Lung (tissue), 12 donors: Measurements from ENCODE around the gene IFIT5. TPM values are rescaled to one million over a fixed set of nuclear protein-coding genes. Genes with fewer than 3 reads are reported as not detected.
A peak's percentile ranks its signal among the peaks of the same experiment; 100 is the strongest.

Source experiments
- ATAC-seq: fragments of 200-7000 bp; cut with Tn5 transposase; one replicate; pipeline ENCODE4 v1.9.1; 2020; ENCODE audit warnings: moderate number of reproducible peaks; ENCODE audit not compliant: insufficient read depth, low FRiP score
- DNase-seq, 3 donors: peaks; one replicate each; pipeline ENCODE4 v3.0.0-alpha.2; 2013 to 2017
- H3K27ac ChIP-seq, 2 donors: one replicate each; pipeline ENCODE4 v1.5.1; 2013; ENCODE audit warnings: mild to moderate bottlenecking in 2 of 2, moderate library complexity in 2 of 2, control low read depth in 1 of 2, inconsistent platforms in 1 of 2, low read depth in 1 of 2, low read length in 1 of 2
- H3K27me3 ChIP-seq, 3 donors: one replicate each; pipeline ENCODE4 v1.5.1; 2013; ENCODE audit warnings: low read length in 2 of 3; ENCODE audit not compliant: control insufficient read depth in 3 of 3, insufficient read depth in 3 of 3
- H3K36me3 ChIP-seq, 4 donors: one replicate each; pipeline ENCODE4 v1.5.1; 2013; ENCODE audit warnings: low read length in 4 of 4, mild to moderate bottlenecking in 1 of 4, moderate library complexity in 1 of 4; ENCODE audit not compliant: control insufficient read depth in 4 of 4, insufficient read depth in 4 of 4
- H3K4me1 ChIP-seq, 5 donors: one replicate each; pipeline ENCODE4 v1.5.1; 2013; ENCODE audit warnings: low read length in 5 of 5, mild to moderate bottlenecking in 2 of 5, moderate library complexity in 1 of 5; ENCODE audit not compliant: control insufficient read depth in 5 of 5, insufficient read depth in 5 of 5
- H3K4me3 ChIP-seq: one replicate; pipeline ENCODE4 v1.5.1; 2013; ENCODE audit warnings: mild to moderate bottlenecking, control low read depth, moderate library complexity
- H3K9ac ChIP-seq, 2 donors: one replicate each; pipeline ENCODE4 v1.5.1; 2013; ENCODE audit warnings: low read length in 2 of 2, control low read depth in 1 of 2; ENCODE audit not compliant: insufficient read depth in 1 of 2
- H3K9me3 ChIP-seq, 4 donors: one replicate each; pipeline ENCODE4 v1.5.1; 2013; ENCODE audit warnings: low read length in 3 of 4, mild to moderate bottlenecking in 1 of 4, moderate library complexity in 1 of 4; ENCODE audit not compliant: control insufficient read depth in 4 of 4, insufficient read depth in 3 of 4
- WGBS, 2 donors: extraction: QIAGEN DNeasy Blood & Tissue Kit; methylation state at CpG; one replicate each; pipeline ENCODE4 v1.1.7; 2013; 5-methylcytosine and 5-hydroxymethylcytosine counted together
- polyA plus RNA-seq, 2 donors: library from polyadenylated mRNA; stranded (reverse); fragments of 200-250 nt; gene quantifications; one replicate each; pipeline ENCODE4 v1.2.1, GENCODE V29; 2013
- total RNA-seq, 2 donors: library from RNA; depleted of rRNA in 1 of 2; stranded (reverse); fragments of >200 nt in 1 of 2; gene quantifications; one replicate each; pipeline ENCODE4 v1.2.1, GENCODE V29; 2014 to 2021
- TF ChIP-seq, protein P1 (sequence below): IDR thresholded peaks from 2 replicates; pipeline ENCODE4 v1.5.1; 2012; ENCODE audit warnings: mild to moderate bottlenecking; ENCODE audit errors: control extremely low read depth, extremely low read depth
- donor health status: control.
- donor health status: control.
- donor health status: Bipolar disorder and iron deficiency.
- donor health status: healthy.
- donor health status: DM: yes; HTN: yes; CAD: no.

Gene IFIT5
- total and polyA plus RNA-seq, 4 donors: 12.6 to 21.8 (median 15.6) TPM

DNA sequence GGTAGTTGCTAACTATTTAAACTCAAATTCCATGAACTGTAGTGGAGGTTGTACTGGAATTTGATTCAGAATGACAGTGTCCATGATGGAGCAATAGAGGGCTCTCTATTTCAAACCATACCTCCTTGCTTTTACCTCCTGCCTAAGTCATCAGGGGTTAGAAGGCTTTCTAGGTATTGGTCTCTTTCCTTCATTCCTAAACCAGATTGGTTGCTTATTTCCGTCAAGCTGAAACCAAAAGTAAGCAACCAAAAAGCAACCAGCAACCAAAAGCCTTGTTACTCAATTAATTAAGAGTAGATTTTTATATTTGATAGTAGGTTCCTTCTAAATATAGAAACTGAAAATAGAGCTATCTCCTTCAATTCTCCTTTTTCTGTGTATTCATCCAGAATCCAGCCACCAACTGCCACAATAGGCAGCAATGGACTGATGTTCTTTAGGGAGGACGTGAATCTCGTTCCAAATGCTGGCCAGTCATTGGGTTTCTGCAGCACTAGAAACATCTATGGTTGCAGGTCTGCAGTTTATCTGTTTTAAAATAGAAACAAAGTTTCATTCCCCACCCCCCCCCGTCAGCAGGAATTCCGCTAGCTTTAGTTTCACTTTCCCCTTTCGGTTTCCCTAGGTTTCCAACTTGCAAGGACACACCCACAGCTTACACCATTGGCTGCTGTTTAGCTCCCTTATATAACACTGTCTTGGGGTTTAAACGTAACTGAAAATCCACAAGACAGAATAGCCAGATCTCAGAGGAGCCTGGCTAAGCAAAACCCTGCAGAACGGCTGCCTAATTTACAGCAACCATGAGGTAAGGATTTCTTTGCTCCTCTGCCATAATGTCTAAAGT lies 22.2 kb upstream of the IFIT5 start, which contains the start of gene IFIT1:
Gene IFIT1 (plus strand): TSS at position 717 of the 850 bp plus-strand sequence. CDS start 90 bp downstream, at position 807.
- TF ChIP-seq, protein P1, sequence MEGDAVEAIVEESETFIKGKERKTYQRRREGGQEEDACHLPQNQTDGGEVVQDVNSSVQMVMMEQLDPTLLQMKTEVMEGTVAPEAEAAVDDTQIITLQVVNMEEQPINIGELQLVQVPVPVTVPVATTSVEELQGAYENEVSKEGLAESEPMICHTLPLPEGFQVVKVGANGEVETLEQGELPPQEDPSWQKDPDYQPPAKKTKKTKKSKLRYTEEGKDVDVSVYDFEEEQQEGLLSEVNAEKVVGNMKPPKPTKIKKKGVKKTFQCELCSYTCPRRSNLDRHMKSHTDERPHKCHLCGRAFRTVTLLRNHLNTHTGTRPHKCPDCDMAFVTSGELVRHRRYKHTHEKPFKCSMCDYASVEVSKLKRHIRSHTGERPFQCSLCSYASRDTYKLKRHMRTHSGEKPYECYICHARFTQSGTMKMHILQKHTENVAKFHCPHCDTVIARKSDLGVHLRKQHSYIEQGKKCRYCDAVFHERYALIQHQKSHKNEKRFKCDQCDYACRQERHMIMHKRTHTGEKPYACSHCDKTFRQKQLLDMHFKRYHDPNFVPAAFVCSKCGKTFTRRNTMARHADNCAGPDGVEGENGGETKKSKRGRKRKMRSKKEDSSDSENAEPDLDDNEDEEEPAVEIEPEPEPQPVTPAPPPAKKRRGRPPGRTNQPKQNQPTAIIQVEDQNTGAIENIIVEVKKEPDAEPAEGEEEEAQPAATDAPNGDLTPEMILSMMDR: no peak
- DNase-seq (peak; percentile 80 to 96 (median 95)), ATAC-seq (peak; percentile 94)
- 1% methylated on average over 8 of the region's 8 CpGs for WGBS, 2 donors
- H3K9ac ChIP-seq: peak within 1 kb of the TSS in 1 of 2 donors; percentile 89
- no peaks in the 10 kb centered on the region for H3K27me3 ChIP-seq
- no peaks in the 10 kb centered on the region for H3K9me3 ChIP-seq
- H3K4me3 ChIP-seq: peak within 1 kb of the TSS; percentile 65
- peak within 1 kb of the TSS; percentile 93 to 94 for H3K27ac ChIP-seq
- peaks cover 0 to 36% (median 18%) of the 10 kb centered on the region in 5 donors for H3K4me1 ChIP-seq
- H3K36me3 ChIP-seq: peaks cover 0 to 3% (median 0%) of the 10 kb centered on the region in 4 donors

DNA sequence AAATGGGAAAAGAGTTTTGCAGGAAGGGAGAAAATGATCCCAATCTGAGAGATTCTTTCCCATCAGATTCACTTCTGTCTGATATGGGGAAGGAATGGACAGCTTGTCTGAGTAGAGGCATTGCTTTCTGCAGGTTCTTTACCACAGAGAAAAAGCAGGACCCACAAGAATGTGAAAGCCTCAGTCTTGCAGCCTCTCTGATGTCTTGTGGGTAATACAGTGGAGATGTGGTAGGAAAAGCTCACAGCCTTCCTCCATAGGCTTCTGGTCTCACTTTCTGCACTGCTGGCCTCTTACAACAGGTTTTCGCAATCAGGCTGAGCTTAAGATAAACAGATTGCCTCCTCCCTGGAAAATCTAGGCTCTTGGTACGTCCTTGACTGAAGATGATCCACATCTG lies 21.4 kb upstream of the IFIT5 start:
- peaks cover 0 to 3% (median 0%) of the 10 kb centered on the region in 4 donors for H3K36me3 ChIP-seq
- no peaks in the 10 kb centered on the region for H3K27me3 ChIP-seq
- WGBS, 2 donors: 8 to 10% methylated on average over 2 of the region's 2 CpGs
- peak overlapping the region; percentile 29 to 94 for H3K27ac ChIP-seq
- peak; percentile 45 to 91 (median 84) for DNase-seq
- peak; percentile 49 for ATAC-seq
- peak overlapping the region in 1 of 2 donors; percentile 89 for H3K9ac ChIP-seq
- peaks cover 0 to 39% (median 19%) of the 10 kb centered on the region in 5 donors for H3K4me1 ChIP-seq
- H3K9me3 ChIP-seq: no peaks in the 10 kb centered on the region
- TF ChIP-seq, protein P1: no peak
- peak overlapping the region; percentile 40 for H3K4me3 ChIP-seq

DNA sequence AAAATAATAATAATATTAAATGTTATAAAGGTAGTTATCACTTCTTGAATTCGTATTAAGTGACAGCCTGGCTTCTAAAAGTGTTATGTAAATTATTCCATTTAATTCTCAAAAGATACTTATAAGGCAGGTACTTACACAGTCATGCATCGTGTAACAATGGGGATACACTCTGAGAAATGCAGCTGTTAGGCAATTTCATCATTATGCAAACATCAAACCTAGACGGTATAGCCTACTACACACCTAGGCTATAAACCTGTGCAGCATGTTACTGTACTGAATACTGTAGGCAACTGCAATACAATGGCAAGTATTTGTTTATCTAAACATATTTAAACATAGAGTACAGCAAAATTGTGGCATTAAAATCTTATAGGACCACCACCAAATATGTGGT lies 20.5 kb upstream of the IFIT5 start:
- WGBS, 2 donors: 20 to 24% methylated on average over 3 of the region's 3 CpGs
- DNase-seq (no peak), ATAC-seq (no peak)
- Histone ChIP-seq H3K9me3 (no peaks in the 10 kb centered on the region), H3K9ac (peak overlapping the region in 1 of 2 donors; percentile 89), H3K36me3 (peaks cover 0 to 3% (median 0%) of the 10 kb centered on the region in 4 donors), H3K4me3 (no peak overlapping the region), H3K27me3 (no peaks in the 10 kb centered on the region), H3K27ac (no peak overlapping the region), H3K4me1 (peaks cover 0 to 46% (median 24%) of the 10 kb centered on the region in 5 donors)
- TF ChIP-seq, protein P1: no peak
